Gastrocnemius medialis (tissue), 4 donors: ENCODE data around the gene KIR2DL4. TPM values are rescaled to one million over a fixed set of nuclear protein-coding genes. Genes with fewer than 3 reads are reported as not detected.
"Not testable (repeated sequence)": the region's sequence is repeated elsewhere in the genome, so short reads cannot be mapped to it uniquely, and the experiment has no call there.

Source experiments
- ATAC-seq, 2 donors: fragments of 150-250 bp; one replicate each; pipeline ENCODE4 v1.9.1; 2016
- DNase-seq, 2 donors: peaks; one replicate each; pipeline ENCODE4 v3.0.0-alpha.2; 2019
- H3K27ac ChIP-seq, 4 donors: fragments of 200-600 bp; sonication (generic); 1 replicate in 1 of 4; 2 replicates in 3 of 4; pipeline ENCODE4 v1.5.1; 2016 to 2018; ENCODE audit warnings: mild to moderate bottlenecking in 2 of 4, moderate library complexity in 1 of 4
- H3K27me3 ChIP-seq, 3 donors: fragments of 200-600 bp; sonication (generic) in 2 of 3; 1 replicate in 1 of 3; 2 replicates in 2 of 3; pipeline versions ENCODE4 v1.5.1 to v1.6.0; 2016 to 2019; ENCODE audit warnings: mild to moderate bottlenecking in 1 of 3, moderate library complexity in 1 of 3
- H3K36me3 ChIP-seq, 2 donors: fragments of 200-600 bp; sonication (generic) in 1 of 2; one replicate each; pipeline ENCODE4 v1.5.1; 2017 to 2018
- H3K4me1 ChIP-seq, 2 donors: fragments of 200-600 bp; sonication (generic) in 1 of 2; one replicate each; pipeline ENCODE4 v1.5.1; 2016 to 2017; ENCODE audit warnings: mild to moderate bottlenecking in 2 of 2
- H3K4me3 ChIP-seq, 4 donors: fragments of 200-600 bp; sonication (generic) in 3 of 4; 1 replicate in 1 of 4; 2 replicates in 3 of 4; pipeline ENCODE4 v1.5.1; 2016 to 2019; ENCODE audit warnings: mild to moderate bottlenecking in 2 of 4
- H3K9me3 ChIP-seq, 3 donors: fragments of 200-600 bp; sonication (generic) in 2 of 3; 1 replicate in 1 of 3; 2 replicates in 2 of 3; pipeline ENCODE4 v1.5.1; 2016 to 2019
- in situ Hi-C, 4 donors: fragments of 200-750 bp; cut with MboI; loops; one replicate each; pipeline versions ENCODE4 v1.15.0 to v1.8.0; 2017; ENCODE audit warnings: low sequenced_read_pairs in 4 of 4
- intact Hi-C: fragments of 100-400 bp; cut with DNase I; formaldehyde crosslinking; loops from one replicate; pipeline ENCODE4 v1.15.1; 2023; ENCODE audit warnings: low total_unique reads
- total RNA-seq, 4 donors: library from RNA; depleted of rRNA; stranded (reverse); fragments of >200 nt; gene quantifications; one replicate each; pipeline versions ENCODE4 v1.1.0 to v1.2.3, GENCODE V29; 2016

Gene KIR2DL4
- total RNA-seq, 4 donors from 2014 or later: not detected

DNA sequence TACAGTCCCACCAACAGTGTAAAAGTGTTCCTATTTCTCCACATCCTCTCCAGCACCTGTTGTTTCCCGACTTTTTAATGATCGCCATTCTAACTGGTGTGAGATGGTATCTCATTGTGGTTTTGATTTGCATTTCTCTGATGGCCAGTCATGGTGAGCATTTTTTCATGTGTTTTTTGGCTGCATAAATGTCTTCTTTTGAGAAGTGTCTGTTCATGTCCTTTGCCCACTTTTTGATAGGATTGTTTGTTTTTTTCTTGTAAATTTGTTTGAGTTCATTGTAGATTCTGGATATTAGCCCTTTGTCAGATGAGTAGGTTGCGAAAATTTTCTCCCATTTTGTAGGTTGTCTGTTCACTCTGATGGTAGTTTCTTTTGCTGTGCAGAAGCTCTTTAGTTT is 60.0 kb downstream of the KIR2DL4 start:
- H3K9me3 ChIP-seq, H3K4me1 ChIP-seq, DNase-seq, H3K27ac ChIP-seq, H3K4me3 ChIP-seq, in situ Hi-C loops, ATAC-seq, intact Hi-C loops, H3K36me3 ChIP-seq, H3K27me3 ChIP-seq: not testable (repeated sequence)

Other genes with a start within 250 kb of the KIR2DL4 start
- gene LILRA2, start 229.8 kb upstream of the KIR2DL4 start, total RNA-seq: 1 to 10 TPM in 1 of 4 donors, under 1 TPM in 2, not detected in 1; 0.44 to 1.0 (median 0.91) TPM
- gene LILRA1, start 210.0 kb upstream of the KIR2DL4 start, total RNA-seq: under 1 TPM in 2 of 4 donors, not detected in 2; 0.40 to 0.62 TPM
- gene LILRB1, start 173.1 kb upstream of the KIR2DL4 start, total RNA-seq: under 1 TPM in 2 of 4 donors, not detected in 2; 0.39 to 0.69 TPM
- 1 to 10 TPM in 2 of 4 donors, under 1 TPM in 2; 0.24 to 4.0 (median 1.0) TPM for gene LILRB4, start 140.6 kb upstream of the KIR2DL4 start, total RNA-seq
- gene KIR3DL3, start 79.2 kb upstream of the KIR2DL4 start, total RNA-seq: not detected
- not detected for gene KIR2DL3, start 65.1 kb upstream of the KIR2DL4 start, total RNA-seq
- gene KIR2DL1, start 33.8 kb upstream of the KIR2DL4 start, total RNA-seq: not detected
- gene KIR3DL1, start 12.9 kb downstream of the KIR2DL4 start, total RNA-seq: under 1 TPM in 1 of 4 donors, not detected in 3; 0.36 TPM
- not detected for gene KIR2DS4, start 29.1 kb downstream of the KIR2DL4 start, total RNA-seq
- not detected for gene KIR3DL2, start 46.8 kb downstream of the KIR2DL4 start, total RNA-seq
- gene FCAR, start 70.6 kb downstream of the KIR2DL4 start, total RNA-seq: 1 to 10 TPM in 1 of 4 donors, under 1 TPM in 2, not detected in 1; 0.33 to 2.0 (median 0.41) TPM
- gene NCR1, start 102.5 kb downstream of the KIR2DL4 start, total RNA-seq: not detected
- gene NLRP7, start 143.9 kb downstream of the KIR2DL4 start, total RNA-seq: not detected
- gene NLRP2, start 162.8 kb downstream of the KIR2DL4 start, total RNA-seq: under 1 TPM in 1 of 4 donors, not detected in 3; 0.23 TPM
- under 1 TPM in 1 of 4 donors, not detected in 3; 0.16 TPM for gene GP6, start 234.7 kb downstream of the KIR2DL4 start, total RNA-seq